Kidney (tissue), 14 donors: ENCODE measurements around the gene TMEM132C. TPM values are rescaled to one million over a fixed set of nuclear protein-coding genes. Genes with fewer than 3 reads are reported as not detected.

ENCODE experiments used
- DNase-seq, 5 donors: peaks; one replicate each; pipeline ENCODE4 v3.0.0-alpha.2; 2013 to 2020
- FAIRE-seq: peaks from 2 replicates; lab custom pipeline; 2012; peaks lifted over from hg19 to GRCh38; lab: Jason Lieb, UNC
- H3K27ac ChIP-seq, 2 donors: one replicate each; pipeline ENCODE4 v1.7.0; 2013; ENCODE audit warnings: low read depth in 2 of 2, low read length in 2 of 2, inconsistent platforms in 1 of 2
- H3K27me3 ChIP-seq: one replicate; pipeline ENCODE4 v1.7.1; 2013; ENCODE audit warnings: low read length, inconsistent platforms; ENCODE audit not compliant: control insufficient read depth, insufficient read depth
- H3K36me3 ChIP-seq, 3 donors: one replicate each; pipeline versions ENCODE4 v1.7.0 to v1.7.1; 2013; ENCODE audit warnings: low read length in 3 of 3, control low read depth in 1 of 3, inconsistent platforms in 1 of 3; ENCODE audit not compliant: insufficient read depth in 3 of 3, control insufficient read depth in 2 of 3
- H3K4me1 ChIP-seq, 3 donors: one replicate each; pipeline versions ENCODE4 v1.7.0 to v1.7.1; 2013; ENCODE audit warnings: low read length in 3 of 3, inconsistent platforms in 1 of 3, low read depth in 1 of 3; ENCODE audit not compliant: control insufficient read depth in 2 of 3, insufficient read depth in 2 of 3
- H3K4me3 ChIP-seq, 3 donors: one replicate each; pipeline versions ENCODE4 v1.7.0 to v1.8.1; 2013; ENCODE audit warnings: low read length in 3 of 3, control low read depth in 1 of 3, inconsistent platforms in 1 of 3
- H3K9ac ChIP-seq, 3 donors: one replicate each; pipeline versions ENCODE4 v1.7.0 to v1.7.1; 2013; ENCODE audit warnings: low read length in 3 of 3, control low read depth in 1 of 3, inconsistent platforms in 1 of 3
- H3K9me3 ChIP-seq, 3 donors: one replicate each; pipeline versions ENCODE4 v1.7.0 to v1.7.1; 2013; ENCODE audit warnings: low read length in 3 of 3, control low read depth in 1 of 3, inconsistent platforms in 1 of 3; ENCODE audit not compliant: control insufficient read depth in 2 of 3, insufficient read depth in 1 of 3
- CTCF ChIP-seq: IDR thresholded peaks from 3 replicates; pipeline ENCODE4 v1.5.1; 2012; ENCODE audit warnings: mild to moderate bottlenecking, moderate library complexity, borderline replicate concordance; ENCODE audit not compliant: insufficient read depth; ENCODE audit errors: extremely low read depth
- intact Hi-C: fragments of 100-400 bp; cut with DNase I; formaldehyde crosslinking; loops from one replicate; pipeline ENCODE4 v1.11.1; 2022
- polyA plus RNA-seq: library from polyadenylated mRNA; stranded (reverse); fragments of 350-450 nt; fragmentation: Illumina TruSeq; extraction: RNeasy Lipid Tissue Mini Kit (QIAGEN cat#74804); gene quantifications from one replicate; pipeline ENCODE4 v1.2.3, GENCODE V29; 2014; ENCODE audit warnings: low read depth, low replicate concordance; ENCODE audit not compliant: insufficient read depth
- total RNA-seq: library from RNA; stranded (reverse); fragmentation: NEBNext Ultra II Directional; extraction: Animal tissue kit (Norgen Biotek cat#: 25700); gene quantifications from one replicate; pipeline ENCODE4 v1.2.1, GENCODE V29; 2021
- donor health status: control.
- donor health status: control.
- donor health status: control.
- donor health status: control.
- donor health status: control.
- donor health status: DM: yes; HTN: yes; CAD: no.
- donor health status: Normal renal cell carcinoma (clear cell type).

The TMEM132C gene
- total and polyA plus RNA-seq, 2 donors from 2014 or later = 0.28 to 0.75 TPM

- FAIRE-seq = no peak
- no peaks in the 10 kb centered on the region for H3K36me3 ChIP-seq
- DNase-seq = no peak
- no peaks in the 10 kb centered on the region for H3K4me1 ChIP-seq
- H3K27ac ChIP-seq = no peak overlapping the region
- H3K27me3 ChIP-seq = no peaks in the 10 kb centered on the region
- H3K4me3 ChIP-seq = no peak overlapping the region
- peaks cover 0 to 2% (median 0%) of the 10 kb centered on the region in 3 donors for H3K9me3 ChIP-seq
- no peak overlapping the region for H3K9ac ChIP-seq
- intact Hi-C loops = no loop called here
- no peak for TF ChIP-seq CTCF
These were observed 476.9 kb downstream of the TMEM132C start for GRCh38 chr12:128743916-128744315.

- no peak for DNase-seq
- no peak overlapping the region for H3K27ac ChIP-seq
- H3K4me1 ChIP-seq = no peaks in the 10 kb centered on the region
- H3K9ac ChIP-seq = no peak overlapping the region
- no peak overlapping the region for H3K4me3 ChIP-seq
- no peaks in the 10 kb centered on the region for H3K36me3 ChIP-seq
- intact Hi-C loops = no loop called here
- H3K27me3 ChIP-seq = no peaks in the 10 kb centered on the region
- TF ChIP-seq CTCF = no peak
- H3K9me3 ChIP-seq = no peaks in the 10 kb centered on the region
- no peak for FAIRE-seq
These were observed 479.1 kb downstream of the TMEM132C start for GRCh38 chr12:128745772-128746689.

- no peak for TF ChIP-seq CTCF
- no peaks in the 10 kb centered on the region for H3K4me1 ChIP-seq
- no peak overlapping the region for H3K27ac ChIP-seq
- DNase-seq (no peak), FAIRE-seq (no peak)
- H3K27me3 ChIP-seq = no peaks in the 10 kb centered on the region
- intact Hi-C loops = no loop called here
- no peaks in the 10 kb centered on the region for H3K9me3 ChIP-seq
- H3K9ac ChIP-seq = no peak overlapping the region
- H3K36me3 ChIP-seq = no peaks in the 10 kb centered on the region
- H3K4me3 ChIP-seq = no peak overlapping the region
These were observed 480.5 kb downstream of the TMEM132C start for GRCh38 chr12:128747441-128747840.
